ENCODE measurements around the gene KIF4A. TPM values are rescaled to one million over a fixed set of nuclear protein-coding genes. Genes with fewer than 3 reads are reported as not detected.

KIF4A gene
- total and polyA plus RNA-seq, 2 of the 4 experiments (the other 2 are of a cell fraction), result 10.0 to 19.0 TPM

DNA sequence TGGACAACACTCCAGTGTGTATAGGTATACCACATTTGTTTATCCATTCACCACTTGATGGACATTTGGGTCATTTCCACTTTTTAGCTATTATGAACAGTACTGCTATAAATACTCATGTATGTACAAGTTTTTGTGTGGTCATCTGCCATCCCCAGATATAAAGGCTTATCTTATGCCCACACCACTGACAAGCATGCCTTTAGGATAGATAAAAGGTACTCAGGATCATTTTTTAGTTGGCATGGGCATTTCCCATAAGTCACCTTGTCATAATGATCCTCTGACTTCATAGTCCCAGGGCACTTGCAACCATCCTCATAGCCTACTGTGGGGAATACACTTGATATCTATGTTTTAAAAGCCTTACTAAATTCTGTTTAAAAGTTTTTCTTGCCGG, 49.2 kb upstream of the KIF4A start:
- dilution Hi-C loops (cut with HindIII; ENCODE audit: low sequenced_read_pairs, unreplicated experiment) (no loop called here), intact Hi-C loops (cut with micrococcal nuclease) (no loop called here), in situ Hi-C loops (cut with MboI; ENCODE audit: low sequenced_read_pairs) (no loop called here)
- Histone ChIP-seq H3K27ac (ENCODE audit: insufficient read depth, low read length) (no peak overlapping the region), H2BK20ac (ENCODE audit: low read depth, low read length) (no peak overlapping the region), H3K18ac (ENCODE audit: low read depth, low read length) (no peak overlapping the region), H4K91ac (ENCODE audit: insufficient read depth, low read depth, low read length) (no peak overlapping the region), H3K9ac (ENCODE audit: low read depth, low read length) (no peak overlapping the region), H3K4me2 (ENCODE audit: low read depth, low read length) (no peak overlapping the region), H3K4me3 (ENCODE audit: insufficient read depth, low read depth, low read length) (no peak overlapping the region), H4K5ac (ENCODE audit: low read depth, low read length) (no peak overlapping the region), H3K79me1 (ENCODE audit: low read depth in 1 of 2, low read length in 2 of 2) (no peaks in the 10 kb centered on the region), H3K14ac (replicated peaks; ENCODE audit: low read depth, low read length) (no peak overlapping the region), H3K56ac (ENCODE audit: extremely low read depth, insufficient read depth, low read length) (no peak overlapping the region), H3K36me3 (ENCODE audit: control insufficient read depth, insufficient read depth, low read length) (no peaks in the 10 kb centered on the region), H4K20me1 (ENCODE audit: insufficient read depth, low read length) (no peaks in the 10 kb centered on the region), H3K27me3 (ENCODE audit: control insufficient read depth, insufficient read depth, low read length) (peaks cover 23% of the 10 kb centered on the region), H3K23ac (ENCODE audit: low read depth, low read length) (no peak overlapping the region), H2AK9ac (replicated peaks; ENCODE audit: low read depth, low read length, poor library complexity) (no peak overlapping the region), H2BK120ac (ENCODE audit: low read depth, low read length) (no peak overlapping the region), H3K9me3 (ENCODE audit: control insufficient read depth, insufficient read depth, low read length) (no peaks in the 10 kb centered on the region), H3K9me1 (ENCODE audit: insufficient read depth, low read length) (no peaks in the 10 kb centered on the region), H4K8ac (ENCODE audit: low read depth in 2 of 2, low read length in 2 of 2) (no peak overlapping the region), H2BK5ac (ENCODE audit: low read depth, low read length, poor library complexity, severe bottlenecking) (no peak overlapping the region), H2BK15ac (ENCODE audit: low read depth, low read length) (no peak overlapping the region), H3K4me1 (ENCODE audit: control insufficient read depth, insufficient read depth, low read length) (no peaks in the 10 kb centered on the region), H3K4ac (ENCODE audit: low read depth, low read length) (no peak overlapping the region), H2AFZ (replicated peaks; ENCODE audit: low read length, poor library complexity) (no peak overlapping the region), H2AK5ac (ENCODE audit: low read depth, low read length) (no peak overlapping the region)
- ChIA-PET CTCF (interaction anchor here (0.7 kb wide), 1 partner anchor 11 kb away, joined by 3 read pairs; no protein-coding TSS in a partner anchor), POLR2A (ENCODE audit: unreplicated experiment) (no interaction called here)
- WGBS, 2 experiments (ENCODE audit: extremely low coverage in 2 of 2, insufficient read length in 1 of 2), result no CpG with 5 or more reads among the region's 1 CpG
- ATAC-seq (ENCODE audit: low read depth) (no peak), DNase-seq (no peak)
- BruUV-seq (replicated peaks), result no TSS peak
- TF ChIP-seq NFE2L2 (IDR thresholded peaks at IDR 0.05; ENCODE audit: low read depth, low read length), result no peak
- TF ChIP-seq, protein P1, sequence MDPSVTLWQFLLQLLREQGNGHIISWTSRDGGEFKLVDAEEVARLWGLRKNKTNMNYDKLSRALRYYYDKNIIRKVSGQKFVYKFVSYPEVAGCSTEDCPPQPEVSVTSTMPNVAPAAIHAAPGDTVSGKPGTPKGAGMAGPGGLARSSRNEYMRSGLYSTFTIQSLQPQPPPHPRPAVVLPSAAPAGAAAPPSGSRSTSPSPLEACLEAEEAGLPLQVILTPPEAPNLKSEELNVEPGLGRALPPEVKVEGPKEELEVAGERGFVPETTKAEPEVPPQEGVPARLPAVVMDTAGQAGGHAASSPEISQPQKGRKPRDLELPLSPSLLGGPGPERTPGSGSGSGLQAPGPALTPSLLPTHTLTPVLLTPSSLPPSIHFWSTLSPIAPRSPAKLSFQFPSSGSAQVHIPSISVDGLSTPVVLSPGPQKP (IDR thresholded peaks at IDR 0.05; ENCODE audit: borderline replicate concordance, low read depth, low read length), result no peak
- TF ChIP-seq RAD21 (IDR thresholded peaks at IDR 0.05; ENCODE audit: low read length), result no peak
- no peak for TF ChIP-seq MAFK (IDR thresholded peaks at IDR 0.05; ENCODE audit: low read depth, low read length)
- TF ChIP-seq, protein P2, sequence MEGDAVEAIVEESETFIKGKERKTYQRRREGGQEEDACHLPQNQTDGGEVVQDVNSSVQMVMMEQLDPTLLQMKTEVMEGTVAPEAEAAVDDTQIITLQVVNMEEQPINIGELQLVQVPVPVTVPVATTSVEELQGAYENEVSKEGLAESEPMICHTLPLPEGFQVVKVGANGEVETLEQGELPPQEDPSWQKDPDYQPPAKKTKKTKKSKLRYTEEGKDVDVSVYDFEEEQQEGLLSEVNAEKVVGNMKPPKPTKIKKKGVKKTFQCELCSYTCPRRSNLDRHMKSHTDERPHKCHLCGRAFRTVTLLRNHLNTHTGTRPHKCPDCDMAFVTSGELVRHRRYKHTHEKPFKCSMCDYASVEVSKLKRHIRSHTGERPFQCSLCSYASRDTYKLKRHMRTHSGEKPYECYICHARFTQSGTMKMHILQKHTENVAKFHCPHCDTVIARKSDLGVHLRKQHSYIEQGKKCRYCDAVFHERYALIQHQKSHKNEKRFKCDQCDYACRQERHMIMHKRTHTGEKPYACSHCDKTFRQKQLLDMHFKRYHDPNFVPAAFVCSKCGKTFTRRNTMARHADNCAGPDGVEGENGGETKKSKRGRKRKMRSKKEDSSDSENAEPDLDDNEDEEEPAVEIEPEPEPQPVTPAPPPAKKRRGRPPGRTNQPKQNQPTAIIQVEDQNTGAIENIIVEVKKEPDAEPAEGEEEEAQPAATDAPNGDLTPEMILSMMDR (conservative IDR thresholded peaks at IDR 0.05; ENCODE audit: low read depth, low read length), result no peak
- no peak for TF ChIP-seq RFX5 (IDR thresholded peaks at IDR 0.05; ENCODE audit: low read depth, low read length)
- no peak for TF ChIP-seq RCOR1 (IDR thresholded peaks at IDR 0.05; ENCODE audit: insufficient replicate concordance, low read length)
- TF ChIP-seq, protein P3, sequence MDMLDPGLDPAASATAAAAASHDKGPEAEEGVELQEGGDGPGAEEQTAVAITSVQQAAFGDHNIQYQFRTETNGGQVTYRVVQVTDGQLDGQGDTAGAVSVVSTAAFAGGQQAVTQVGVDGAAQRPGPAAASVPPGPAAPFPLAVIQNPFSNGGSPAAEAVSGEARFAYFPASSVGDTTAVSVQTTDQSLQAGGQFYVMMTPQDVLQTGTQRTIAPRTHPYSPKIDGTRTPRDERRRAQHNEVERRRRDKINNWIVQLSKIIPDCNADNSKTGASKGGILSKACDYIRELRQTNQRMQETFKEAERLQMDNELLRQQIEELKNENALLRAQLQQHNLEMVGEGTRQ (IDR thresholded peaks at IDR 0.05; ENCODE audit: low read depth, low read length), result no peak
- no peak for TF ChIP-seq FOS (IDR thresholded peaks at IDR 0.05; ENCODE audit: low read depth, low read length)
- no peak for TF ChIP-seq MXI1 (IDR thresholded peaks at IDR 0.05; ENCODE audit: borderline replicate concordance, low read depth, low read length)
- TF ChIP-seq CHD1 (IDR thresholded peaks at IDR 0.05; ENCODE audit: low read depth, low read length), result no peak
- no peak for TF ChIP-seq SMC3 (IDR thresholded peaks at IDR 0.05; ENCODE audit: low read depth, low read length)
- TF ChIP-seq MAZ (IDR thresholded peaks at IDR 0.05; ENCODE audit: borderline replicate concordance, low read depth, low read length), result no peak
- TF ChIP-seq BHLHE40 (IDR thresholded peaks at IDR 0.05; ENCODE audit: low read depth, low read length), result no peak
- TF ChIP-seq POLR2A (IDR thresholded peaks at IDR 0.05; ENCODE audit: low read depth, low read length), result no peak
- TF ChIP-seq CEBPB (IDR thresholded peaks at IDR 0.05; ENCODE audit: low read depth, low read length), result no peak
